Measurements from ENCODE around the gene INF2. TPM values are rescaled to one million over a fixed set of nuclear protein-coding genes. Genes with fewer than 3 reads are reported as not detected.

Gene INF2
- polyA plus RNA-seq, 1 donor (not counting 4 experiments of a cell fraction or from before 2014, with no cell fraction given), result 22.6 TPM

DNA sequence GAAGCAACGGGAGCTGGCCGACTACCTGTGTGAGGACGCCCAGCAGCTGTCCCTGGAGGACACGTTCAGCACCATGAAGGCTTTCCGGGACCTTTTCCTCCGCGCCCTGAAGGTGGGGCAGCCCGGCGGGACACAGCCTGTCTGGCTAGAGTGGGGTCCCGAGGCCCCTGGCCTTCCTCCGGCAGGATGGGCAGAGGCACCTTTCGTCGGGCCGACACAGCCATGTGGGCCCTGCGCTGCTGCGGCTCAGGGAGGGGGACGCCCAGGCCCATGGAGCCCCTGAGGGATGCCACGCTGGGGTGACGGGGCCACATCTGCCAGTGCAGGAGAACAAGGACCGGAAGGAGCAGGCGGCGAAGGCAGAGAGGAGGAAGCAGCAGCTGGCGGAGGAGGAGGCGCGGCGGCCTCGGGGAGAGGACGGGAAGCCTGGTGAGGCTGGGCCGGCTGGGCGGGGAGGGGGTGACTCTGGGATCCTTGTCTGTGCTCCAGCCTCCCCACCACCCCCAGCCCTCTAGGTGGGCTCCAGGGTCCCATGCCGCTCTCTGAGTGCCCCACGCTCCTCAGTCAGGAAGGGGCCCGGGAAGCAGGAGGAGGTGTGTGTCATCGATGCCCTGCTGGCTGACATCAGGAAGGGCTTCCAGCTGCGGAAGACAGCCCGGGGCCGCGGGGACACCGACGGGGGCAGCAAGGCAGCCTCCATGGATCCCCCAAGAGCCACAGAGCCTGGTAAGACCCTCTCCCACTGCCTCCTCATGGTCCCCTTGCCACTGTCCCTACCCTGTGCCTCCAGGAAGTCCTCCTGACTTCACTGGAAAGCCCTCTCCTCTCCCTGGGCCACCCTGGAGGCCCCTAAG, 23.7 kb downstream of the INF2 start:
- H3K4me1 ChIP-seq (ENCODE audit: control insufficient read depth, extremely low read depth, insufficient read depth, low read length), result no peaks in the 10 kb centered on the region
- no peak overlapping the region for H3K4me2 ChIP-seq (ENCODE audit: control insufficient read depth, extremely low read depth, insufficient read depth, low read depth, low read length)
- DNase-seq (ENCODE audit: low read depth, low spot score) (no peak), FAIRE-seq (no peak)
- no peaks in the 10 kb centered on the region for H3K79me2 ChIP-seq (ENCODE audit: control insufficient read depth, insufficient read depth, low read length)
- H3K9ac ChIP-seq (ENCODE audit: control insufficient read depth, extremely low read depth, insufficient read depth, low read length), result no peak overlapping the region
- H3K27ac ChIP-seq (ENCODE audit: control insufficient read depth, insufficient read depth, low read length), result no peak overlapping the region
- no peaks in the 10 kb centered on the region for H3K9me3 ChIP-seq (ENCODE audit: control insufficient read depth, low read depth, low read length)
- H3K36me3 ChIP-seq (ENCODE audit: control insufficient read depth in 2 of 2, extremely low read depth in 1 of 2, insufficient read depth in 2 of 2, low read length in 2 of 2), result peaks cover 29 to 35% of the 10 kb centered on the region in 2 experiments
- H3K27me3 ChIP-seq (ENCODE audit: control insufficient read depth, extremely low read depth, insufficient read depth, low read length), result no peaks in the 10 kb centered on the region
- no peaks in the 10 kb centered on the region for H4K20me1 ChIP-seq (ENCODE audit: control insufficient read depth, extremely low read depth, insufficient read depth, low read length)
- H3K4me3 ChIP-seq (ENCODE audit: control insufficient read depth in 2 of 3, extremely low read depth in 1 of 3, insufficient read depth in 2 of 3, low read depth in 1 of 3, low read length in 3 of 3), result no peak overlapping the region
- H3K9me1 ChIP-seq (ENCODE audit: control insufficient read depth, extremely low read depth, insufficient read depth, low read length), result no peaks in the 10 kb centered on the region
- dilution Hi-C loops (cut with MboI; ENCODE audit: extremely low pct_ligation_motif_present, low sequenced_read_pairs), result no loop called here
- H2AFZ ChIP-seq (ENCODE audit: control insufficient read depth, low read length), result no peak overlapping the region
- TF ChIP-seq, protein P1, sequence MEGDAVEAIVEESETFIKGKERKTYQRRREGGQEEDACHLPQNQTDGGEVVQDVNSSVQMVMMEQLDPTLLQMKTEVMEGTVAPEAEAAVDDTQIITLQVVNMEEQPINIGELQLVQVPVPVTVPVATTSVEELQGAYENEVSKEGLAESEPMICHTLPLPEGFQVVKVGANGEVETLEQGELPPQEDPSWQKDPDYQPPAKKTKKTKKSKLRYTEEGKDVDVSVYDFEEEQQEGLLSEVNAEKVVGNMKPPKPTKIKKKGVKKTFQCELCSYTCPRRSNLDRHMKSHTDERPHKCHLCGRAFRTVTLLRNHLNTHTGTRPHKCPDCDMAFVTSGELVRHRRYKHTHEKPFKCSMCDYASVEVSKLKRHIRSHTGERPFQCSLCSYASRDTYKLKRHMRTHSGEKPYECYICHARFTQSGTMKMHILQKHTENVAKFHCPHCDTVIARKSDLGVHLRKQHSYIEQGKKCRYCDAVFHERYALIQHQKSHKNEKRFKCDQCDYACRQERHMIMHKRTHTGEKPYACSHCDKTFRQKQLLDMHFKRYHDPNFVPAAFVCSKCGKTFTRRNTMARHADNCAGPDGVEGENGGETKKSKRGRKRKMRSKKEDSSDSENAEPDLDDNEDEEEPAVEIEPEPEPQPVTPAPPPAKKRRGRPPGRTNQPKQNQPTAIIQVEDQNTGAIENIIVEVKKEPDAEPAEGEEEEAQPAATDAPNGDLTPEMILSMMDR (optimal IDR thresholded peaks at IDR 0.05 in 1 of 3, IDR thresholded peaks at IDR 0.05 in 1 of 3, conservative IDR thresholded peaks at IDR 0.05 in 1 of 3; ENCODE audit: extremely low read depth in 1 of 3, insufficient read depth in 2 of 3, low read length in 3 of 3), result no peak
- TF ChIP-seq EZH2 (IDR thresholded peaks at IDR 0.05; ENCODE audit: low read length), result no peak

DNA sequence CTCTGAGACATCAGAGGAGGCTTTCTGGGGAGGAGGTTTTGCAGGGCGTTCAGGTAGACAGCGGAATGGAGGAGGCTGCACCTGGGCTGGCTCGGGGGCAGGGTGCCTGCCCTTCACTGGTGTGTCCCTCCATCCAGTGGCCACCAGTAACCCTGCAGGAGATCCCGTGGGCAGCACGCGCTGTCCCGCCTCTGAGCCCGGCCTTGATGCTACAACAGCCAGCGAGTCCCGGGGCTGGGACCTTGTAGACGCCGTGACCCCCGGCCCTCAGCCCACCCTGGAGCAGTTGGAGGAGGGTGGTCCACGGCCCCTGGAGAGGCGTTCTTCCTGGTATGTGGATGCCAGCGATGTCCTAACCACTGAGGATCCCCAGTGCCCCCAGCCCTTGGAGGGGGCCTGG, 24.6 kb downstream of the INF2 start:
- peaks cover 26 to 38% of the 10 kb centered on the region in 2 experiments for H3K36me3 ChIP-seq (ENCODE audit: control insufficient read depth in 2 of 2, extremely low read depth in 1 of 2, insufficient read depth in 2 of 2, low read length in 2 of 2)
- no peak overlapping the region for H3K4me2 ChIP-seq (ENCODE audit: control insufficient read depth, extremely low read depth, insufficient read depth, low read depth, low read length)
- no peaks in the 10 kb centered on the region for H3K9me1 ChIP-seq (ENCODE audit: control insufficient read depth, extremely low read depth, insufficient read depth, low read length)
- dilution Hi-C loops (cut with MboI; ENCODE audit: extremely low pct_ligation_motif_present, low sequenced_read_pairs), result no loop called here
- no peak for TF ChIP-seq EZH2 (IDR thresholded peaks at IDR 0.05; ENCODE audit: low read length)
- TF ChIP-seq, protein P1 (optimal IDR thresholded peaks at IDR 0.05 in 1 of 3, IDR thresholded peaks at IDR 0.05 in 1 of 3, conservative IDR thresholded peaks at IDR 0.05 in 1 of 3; ENCODE audit: extremely low read depth in 1 of 3, insufficient read depth in 2 of 3, low read length in 3 of 3), result no peak
- no peaks in the 10 kb centered on the region for H4K20me1 ChIP-seq (ENCODE audit: control insufficient read depth, extremely low read depth, insufficient read depth, low read length)
- no peak for FAIRE-seq
- no peak overlapping the region for H3K9ac ChIP-seq (ENCODE audit: control insufficient read depth, extremely low read depth, insufficient read depth, low read length)
- H3K4me3 ChIP-seq (ENCODE audit: control insufficient read depth in 2 of 3, extremely low read depth in 1 of 3, insufficient read depth in 2 of 3, low read depth in 1 of 3, low read length in 3 of 3), result no peak overlapping the region
- no peak overlapping the region for H3K27ac ChIP-seq (ENCODE audit: control insufficient read depth, insufficient read depth, low read length)
- H3K27me3 ChIP-seq (ENCODE audit: control insufficient read depth, extremely low read depth, insufficient read depth, low read length), result no peaks in the 10 kb centered on the region
- H3K9me3 ChIP-seq (ENCODE audit: control insufficient read depth, low read depth, low read length), result no peaks in the 10 kb centered on the region
- H2AFZ ChIP-seq (ENCODE audit: control insufficient read depth, low read length), result no peak overlapping the region
- no peaks in the 10 kb centered on the region for H3K4me1 ChIP-seq (ENCODE audit: control insufficient read depth, extremely low read depth, insufficient read depth, low read length)
- DNase-seq (ENCODE audit: low read depth, low spot score), result no peak
- no peaks in the 10 kb centered on the region for H3K79me2 ChIP-seq (ENCODE audit: control insufficient read depth, insufficient read depth, low read length)

Measured in keratinocyte (primary cell).